DND-41 (cell line): ENCODE results near the gene RAB6B.

Experiments
- ATAC-seq: fragments of 200-7000 bp; cut with Tn5 transposase; 3 replicates; pipeline ENCODE4 v1.9.1; 2021; ENCODE audit warnings: low read depth; ENCODE audit not compliant: insufficient read depth
- DNase-seq: peaks from one replicate; pipeline ENCODE4 v3.0.0-alpha.2; 2020
- H2AFZ ChIP-seq: 2 replicates; pipeline ENCODE4 v1.6.0; 2012; ENCODE audit warnings: low read depth, low read length
- H3K27ac ChIP-seq: 2 replicates; pipeline ENCODE4 v1.5.1; 2012; ENCODE audit warnings: low read length, inconsistent platforms
- H3K27me3 ChIP-seq: fragments of 200-600 bp; sonication (generic); 2 replicates; pipeline ENCODE4 v1.6.0; 2012; ENCODE audit warnings: low read length, mild to moderate bottlenecking, inconsistent platforms; ENCODE audit not compliant: insufficient read depth, poor library complexity
- H3K36me3 ChIP-seq: 2 replicates; pipeline ENCODE4 v1.5.1; 2012; ENCODE audit warnings: low read length, inconsistent platforms; ENCODE audit not compliant: insufficient read depth
- H3K4me1 ChIP-seq: 2 replicates; pipeline ENCODE4 v1.5.1; 2012; ENCODE audit warnings: mild to moderate bottlenecking, low read length; ENCODE audit not compliant: insufficient read depth
- H3K4me2 ChIP-seq: 2 replicates; pipeline ENCODE4 v1.6.0; 2012; ENCODE audit warnings: mild to moderate bottlenecking, moderate library complexity, low read length, inconsistent platforms; ENCODE audit not compliant: insufficient read depth
- H3K4me3 ChIP-seq, 2 experiments: fragments of 200-600 bp in 1 of 2; shearing (Covaris generic) in 1 of 2; 2 replicates each; pipeline ENCODE4 v1.5.1; 2012 to 2016; ENCODE audit warnings: inconsistent platforms in 2 of 2, low read length in 2 of 2, mild to moderate bottlenecking in 2 of 2, low read depth in 1 of 2, moderate library complexity in 1 of 2
- H3K79me2 ChIP-seq: 2 replicates; pipeline ENCODE4 v1.6.0; 2012; ENCODE audit warnings: low read length, inconsistent platforms; ENCODE audit not compliant: insufficient read depth
- H3K9ac ChIP-seq: 2 replicates; pipeline ENCODE4 v1.6.0; 2012; ENCODE audit warnings: low read depth, mild to moderate bottlenecking, inconsistent platforms, low read length, moderate library complexity
- H3K9me3 ChIP-seq: 2 replicates; pipeline ENCODE4 v1.5.1; 2012; ENCODE audit warnings: low read length, moderate library complexity, mild to moderate bottlenecking, inconsistent platforms; ENCODE audit not compliant: insufficient read depth, severe bottlenecking
- H4K20me1 ChIP-seq: 2 replicates; pipeline ENCODE4 v1.6.0; 2012; ENCODE audit warnings: low read length; ENCODE audit not compliant: insufficient read depth
- EZH2 ChIP-seq: IDR thresholded peaks from 3 replicates; pipeline ENCODE4 v1.6.1; 2012; ENCODE audit warnings: borderline replicate concordance, low read depth, mild to moderate bottlenecking, moderate library complexity, low read length, inconsistent platforms; ENCODE audit not compliant: severe bottlenecking
- TF ChIP-seq, protein P1 (sequence below): IDR thresholded peaks from 2 replicates; pipeline ENCODE4 v1.5.1; 2012; ENCODE audit warnings: borderline replicate concordance, low read length, moderate library complexity, mild to moderate bottlenecking; ENCODE audit not compliant: poor library complexity, severe bottlenecking; ENCODE audit errors: extremely low read depth

Gene RAB6B

DNA sequence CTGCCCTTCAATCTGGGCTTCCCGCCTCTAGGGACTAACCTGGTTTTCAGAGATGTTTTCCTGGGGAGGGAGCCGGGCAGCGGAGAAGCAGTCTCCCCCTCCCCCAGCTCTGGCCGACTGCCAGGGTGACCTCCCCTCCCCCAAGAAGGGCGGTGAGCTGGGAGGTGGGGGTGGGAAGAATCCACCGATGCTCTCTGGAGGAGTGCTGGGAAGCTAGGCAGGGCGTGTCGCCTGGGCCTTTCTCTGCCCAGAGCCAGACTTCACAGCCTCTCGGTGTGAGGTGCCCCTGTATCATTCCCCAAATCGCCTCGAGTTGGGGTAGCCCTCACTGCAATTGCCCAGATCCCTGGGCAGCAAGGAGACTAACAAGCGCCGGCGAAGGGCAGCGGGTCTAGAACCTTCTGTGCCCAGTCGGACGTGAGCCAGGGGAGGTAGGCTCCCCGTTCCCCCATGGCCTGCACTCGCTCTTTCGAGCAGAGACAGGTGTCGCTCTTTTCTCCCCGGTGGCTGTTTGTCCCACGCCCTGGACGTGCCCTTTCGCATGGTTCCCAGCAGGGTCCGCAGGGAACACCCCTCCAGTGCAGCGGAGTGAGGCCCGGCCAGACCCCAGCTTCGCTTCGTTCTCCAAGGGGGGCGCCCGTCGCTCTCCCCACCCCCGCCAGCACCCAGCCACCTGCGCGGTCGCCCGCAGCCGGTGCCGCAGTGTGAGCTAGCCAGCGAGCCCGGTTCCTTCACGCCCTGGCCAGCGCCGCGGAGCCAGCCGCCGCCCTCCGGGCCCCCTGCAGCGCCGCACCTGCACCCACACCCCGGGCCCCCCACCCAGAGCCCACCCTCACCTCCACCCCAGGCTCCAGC is 1.1 kb downstream of the RAB6B start:
- no peak overlapping the region for H3K4me2 ChIP-seq
- H3K27ac ChIP-seq: no peak overlapping the region
- H3K4me3 ChIP-seq: no peak overlapping the region

DNA sequence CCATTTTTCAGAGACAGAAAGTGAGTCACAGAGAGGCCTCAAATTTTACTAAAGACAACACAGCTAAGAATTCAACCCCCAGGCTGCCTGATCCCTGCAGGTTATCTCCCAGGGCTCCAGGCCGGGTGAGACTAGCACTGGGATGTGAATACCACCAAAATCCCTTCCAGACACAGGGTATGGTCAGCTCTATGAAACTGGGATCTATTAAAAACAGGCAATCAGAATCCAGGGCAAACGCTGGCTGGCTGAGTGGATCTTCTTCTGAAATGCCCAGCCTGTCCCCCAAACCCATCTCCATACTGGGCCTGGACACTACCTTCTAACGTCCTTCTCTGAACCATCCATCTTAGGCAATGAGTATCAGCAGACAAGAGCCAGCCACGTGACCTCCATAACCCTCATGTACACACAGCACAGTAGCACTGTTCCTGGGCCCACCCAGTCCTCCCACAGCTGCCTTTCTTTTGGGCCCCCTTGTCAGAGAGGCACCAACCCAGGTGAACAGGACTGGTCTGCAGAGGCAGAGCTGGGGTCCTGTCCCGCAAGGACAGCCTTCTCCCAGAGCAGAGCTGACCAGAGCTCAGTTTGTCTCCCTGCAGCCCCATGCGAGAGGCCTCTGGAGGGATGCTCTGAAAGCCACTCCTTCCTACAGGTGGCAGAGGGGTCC is 1.9 kb downstream of the RAB6B start:
- DNase-seq: no peak
- H3K4me3 ChIP-seq: no peak overlapping the region
- no peak overlapping the region for H3K4me2 ChIP-seq
- H4K20me1 ChIP-seq: no peaks in the 10 kb centered on the region
- H2AFZ ChIP-seq: no peak overlapping the region
- H3K36me3 ChIP-seq: no peaks in the 10 kb centered on the region
- no peak overlapping the region for H3K9ac ChIP-seq
- no peak for TF ChIP-seq EZH2
- TF ChIP-seq, protein P1, sequence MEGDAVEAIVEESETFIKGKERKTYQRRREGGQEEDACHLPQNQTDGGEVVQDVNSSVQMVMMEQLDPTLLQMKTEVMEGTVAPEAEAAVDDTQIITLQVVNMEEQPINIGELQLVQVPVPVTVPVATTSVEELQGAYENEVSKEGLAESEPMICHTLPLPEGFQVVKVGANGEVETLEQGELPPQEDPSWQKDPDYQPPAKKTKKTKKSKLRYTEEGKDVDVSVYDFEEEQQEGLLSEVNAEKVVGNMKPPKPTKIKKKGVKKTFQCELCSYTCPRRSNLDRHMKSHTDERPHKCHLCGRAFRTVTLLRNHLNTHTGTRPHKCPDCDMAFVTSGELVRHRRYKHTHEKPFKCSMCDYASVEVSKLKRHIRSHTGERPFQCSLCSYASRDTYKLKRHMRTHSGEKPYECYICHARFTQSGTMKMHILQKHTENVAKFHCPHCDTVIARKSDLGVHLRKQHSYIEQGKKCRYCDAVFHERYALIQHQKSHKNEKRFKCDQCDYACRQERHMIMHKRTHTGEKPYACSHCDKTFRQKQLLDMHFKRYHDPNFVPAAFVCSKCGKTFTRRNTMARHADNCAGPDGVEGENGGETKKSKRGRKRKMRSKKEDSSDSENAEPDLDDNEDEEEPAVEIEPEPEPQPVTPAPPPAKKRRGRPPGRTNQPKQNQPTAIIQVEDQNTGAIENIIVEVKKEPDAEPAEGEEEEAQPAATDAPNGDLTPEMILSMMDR: no peak
- no peaks in the 10 kb centered on the region for H3K9me3 ChIP-seq
- H3K79me2 ChIP-seq: no peaks in the 10 kb centered on the region
- no peaks in the 10 kb centered on the region for H3K27me3 ChIP-seq
- H3K4me1 ChIP-seq: no peaks in the 10 kb centered on the region
- no peak overlapping the region for H3K27ac ChIP-seq
- no peak for ATAC-seq

More for the DNA sequence above, 1.1 kb downstream of the RAB6B start:
- Histone ChIP-seq H3K9me3 (no peaks in the 10 kb centered on the region), H3K9ac (no peak overlapping the region), H3K36me3 (no peaks in the 10 kb centered on the region), H3K27me3 (no peaks in the 10 kb centered on the region), H3K4me1 (no peaks in the 10 kb centered on the region), H2AFZ (no peak overlapping the region), H3K79me2 (no peaks in the 10 kb centered on the region), H4K20me1 (no peaks in the 10 kb centered on the region)
- no peak for ATAC-seq
- TF ChIP-seq, protein P1: no peak
- no peak for TF ChIP-seq EZH2
- DNase-seq: no peak

DNA sequence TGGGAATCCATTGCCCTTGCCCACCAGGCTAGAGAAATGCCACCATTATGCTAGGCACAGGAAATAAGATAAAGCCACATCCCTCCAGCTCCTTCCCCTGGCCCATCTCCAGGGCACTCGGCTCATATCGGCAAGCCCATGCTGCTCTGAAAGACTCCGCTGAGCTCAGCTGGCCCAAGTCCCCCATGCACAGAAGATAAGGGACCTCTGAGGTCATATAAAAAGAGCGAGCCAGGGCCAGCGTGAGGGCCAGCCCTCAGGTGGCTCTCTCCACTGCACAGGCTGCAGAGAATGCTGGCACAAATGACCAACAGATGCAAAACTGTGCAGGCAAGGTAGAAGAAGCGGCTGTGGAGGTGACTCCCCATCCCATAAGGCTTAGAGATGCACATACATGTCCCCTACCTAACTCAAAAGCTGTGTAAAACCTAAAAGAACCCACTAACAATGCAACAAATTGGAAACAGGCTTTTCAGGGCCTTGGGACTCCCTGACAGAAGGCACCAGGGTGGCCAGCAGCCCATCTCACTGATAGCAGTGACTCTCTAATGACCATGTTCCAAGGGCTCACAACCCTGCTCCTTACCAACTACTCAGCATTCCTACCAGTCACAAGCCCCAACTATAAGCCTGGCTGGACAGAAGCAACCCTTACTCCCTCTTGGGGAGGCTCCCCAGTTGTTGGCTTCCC is 3.0 kb downstream of the RAB6B start:
- no peak for TF ChIP-seq EZH2
- TF ChIP-seq, protein P1: no peak
- H4K20me1 ChIP-seq: no peaks in the 10 kb centered on the region
- H3K79me2 ChIP-seq: no peaks in the 10 kb centered on the region
- no peaks in the 10 kb centered on the region for H3K36me3 ChIP-seq
- H3K9me3 ChIP-seq: no peaks in the 10 kb centered on the region
- no peak overlapping the region for H3K4me2 ChIP-seq
- ATAC-seq (no peak), DNase-seq (no peak)
- H3K27me3 ChIP-seq: no peaks in the 10 kb centered on the region
- H3K27ac ChIP-seq: no peak overlapping the region
- H2AFZ ChIP-seq: no peak overlapping the region
- no peaks in the 10 kb centered on the region for H3K4me1 ChIP-seq
- H3K9ac ChIP-seq: no peak overlapping the region
- no peak overlapping the region for H3K4me3 ChIP-seq
